HepG2 (cell line): ENCODE measurements around the gene MYH15. TPM values are rescaled to one million over a fixed set of nuclear protein-coding genes. Genes with fewer than 3 reads are reported as not detected.

ENCODE experiments used
- ATAC-seq: fragments of 200-7000 bp; cut with Tn5 transposase; 3 replicates; pipeline ENCODE4 v1.9.1; 2020; ENCODE audit warnings: mild to moderate bottlenecking, moderate library complexity
- BruUV-seq: library from RNA; stranded (reverse); fragments of 400-500 nt; replicated peaks from 2 replicates; lab custom pipeline; 2021; lab: Mats Ljungman, UMichigan
- CTCF ChIA-PET: fragments of 300-600 bp; formaldehyde crosslinking; extraction: SDS; loops from one replicate; lab custom pipeline; 2021; ENCODE audit warnings: low total read pairs, inconsistent platforms, low intra/inter-chr PET ratio; lab: Yijun Ruan, JAX
- POLR2A ChIA-PET: fragments of 350-600 bp; sonication (Branson Sonifier 250); formaldehyde crosslinking; loops from one replicate; lab custom pipeline; 2020; ENCODE audit warnings: antibody characterized with exemption, inconsistent platforms; lab: Yijun Ruan, JAX
- DNase-seq: peaks from one replicate; pipeline ENCODE4 v3.0.0-alpha.2; 2015; ENCODE audit warnings: low spot score
- FAIRE-seq: peaks from 3 replicates; lab custom pipeline; 2011; peaks lifted over from hg19 to GRCh38; lab: Jason Lieb, UNC
- H2AFZ ChIP-seq: one replicate; pipeline ENCODE4 v1.6.1; 2011; ENCODE audit warnings: low read length, inconsistent platforms
- H3K27ac ChIP-seq: fragments of 300-600 bp; 3 replicates; pipeline ENCODE4 v1.8.0; 2011; ENCODE audit warnings: mixed run types, mild to moderate bottlenecking, mixed read lengths, low read length, inconsistent platforms; ENCODE audit not compliant: insufficient read depth; ENCODE audit errors: extremely low read length
- H3K27me3 ChIP-seq, 2 experiments: fragments of 200-600 bp in 1 of 2; 2 replicates in 1 of 2; 3 replicates in 1 of 2; pipeline versions ENCODE4 v1.6.0 to v1.8.0; 2011; ENCODE audit warnings: low read length in 2 of 2, mild to moderate bottlenecking in 2 of 2, moderate library complexity in 2 of 2, inconsistent platforms in 1 of 2; ENCODE audit not compliant: insufficient read depth in 2 of 2, control insufficient read depth in 1 of 2
- H3K36me3 ChIP-seq, 2 experiments: fragments of 200-600 bp in 1 of 2; replicated peaks in 1 of 2; 2 replicates in 1 of 2; 3 replicates in 1 of 2; pipeline versions ENCODE4 v1.5.1 to v1.8.0; 2011; ENCODE audit warnings: low read length in 2 of 2, inconsistent platforms in 1 of 2; ENCODE audit not compliant: insufficient read depth in 2 of 2, control insufficient read depth in 1 of 2
- H3K4me1 ChIP-seq: 2 replicates; pipeline ENCODE4 v1.5.1; 2012; ENCODE audit warnings: low read length, inconsistent platforms; ENCODE audit not compliant: insufficient read depth
- H3K4me2 ChIP-seq: 2 replicates; pipeline ENCODE4 v1.6.0; 2011; ENCODE audit warnings: low read depth, low read length, inconsistent platforms
- H3K4me3 ChIP-seq, 3 experiments: fragments of 200-600 bp in 1 of 3; sonication (generic), shearing (Covaris generic) in 1 of 3; replicated peaks in 1 of 3; 2 replicates each; pipeline ENCODE4 v1.5.1; 2011 to 2016; ENCODE audit warnings: low read length in 3 of 3, inconsistent platforms in 2 of 3, low read depth in 2 of 3, mild to moderate bottlenecking in 2 of 3, control low read depth in 1 of 3, mixed read lengths in 1 of 3; ENCODE audit not compliant: insufficient read depth in 1 of 3
- H3K79me2 ChIP-seq: one replicate; pipeline ENCODE4 v1.6.1; 2011; ENCODE audit warnings: low read length, inconsistent platforms; ENCODE audit not compliant: insufficient read depth
- H3K9ac ChIP-seq: 2 replicates; pipeline ENCODE4 v1.6.0; 2011; ENCODE audit warnings: mild to moderate bottlenecking, low read depth, low read length, inconsistent platforms; ENCODE audit not compliant: insufficient read depth
- H3K9me3 ChIP-seq: 2 replicates; pipeline ENCODE4 v1.5.1; 2012; ENCODE audit warnings: mild to moderate bottlenecking, low read length
- H4K20me1 ChIP-seq: 2 replicates; pipeline ENCODE4 v1.6.0; 2011; ENCODE audit warnings: inconsistent platforms, mild to moderate bottlenecking, low read length, moderate library complexity; ENCODE audit not compliant: insufficient read depth
- ELF4 ChIP-seq: sonication (generic); formaldehyde crosslinking; IDR thresholded peaks from 2 replicates; pipeline ENCODE4 v1.5.0; 2020; ENCODE audit warnings: missing genetic modification reagents, mild to moderate bottlenecking, moderate library complexity, borderline replicate concordance
- IRF2 ChIP-seq: IDR thresholded peaks from 2 replicates; pipeline ENCODE4 v1.6.1; 2018; ENCODE audit warnings: missing genetic modification reagents, missing compliant biosample characterization
- KDM4B ChIP-seq: sonication (generic); formaldehyde crosslinking; IDR thresholded peaks from 2 replicates; pipeline ENCODE4 v1.4.0; 2020; ENCODE audit warnings: missing genetic modification reagents
- MLLT10 ChIP-seq: sonication (generic); formaldehyde crosslinking; IDR thresholded peaks from 2 replicates; pipeline ENCODE4 v1.4.0; 2020; ENCODE audit warnings: missing genetic modification reagents
- MYNN ChIP-seq: sonication (generic); formaldehyde crosslinking; IDR thresholded peaks from 2 replicates; pipeline ENCODE4 v1.4.0; 2020; ENCODE audit warnings: mild to moderate bottlenecking, low read depth, missing genetic modification reagents
- POLR2G ChIP-seq: fragments of 200-400 bp; formaldehyde crosslinking; IDR thresholded peaks from 2 replicates; pipeline ENCODE4 v1.6.1; 2018; ENCODE audit warnings: mild to moderate bottlenecking, low read depth, low read length, moderate library complexity
- REPIN1 ChIP-seq: sonication (generic); formaldehyde crosslinking; IDR thresholded peaks from 2 replicates; pipeline ENCODE4 v1.8.0; 2022; ENCODE audit warnings: missing genetic modification reagents, low read depth, mild to moderate bottlenecking, borderline replicate concordance
- ZNF430 ChIP-seq: sonication (generic); formaldehyde crosslinking; IDR thresholded peaks from 2 replicates; pipeline ENCODE4 v1.9.0; 2021; ENCODE audit warnings: mild to moderate bottlenecking, missing genetic modification reagents
- ZNF589 ChIP-seq: sonication (generic); formaldehyde crosslinking; conservative IDR thresholded peaks from 2 replicates; pipeline ENCODE4 v1.8.0; 2022; ENCODE audit warnings: mild to moderate bottlenecking, moderate library complexity, missing genetic modification reagents
- ZNF841 ChIP-seq: sonication (generic); formaldehyde crosslinking; IDR thresholded peaks from 2 replicates; pipeline ENCODE4 v1.8.1; 2023; ENCODE audit warnings: missing genetic modification reagents, borderline replicate concordance
- in situ Hi-C: cut with HindIII; loops from 2 replicates; pipeline ENCODE4 v1.10.0; 2017; ENCODE audit warnings: low pct_unique_long_range_greater_than_20kb; ENCODE audit not compliant: extremely low pct_ligation_motif_present
- intact Hi-C: fragments of 100-400 bp; cut with micrococcal nuclease; formaldehyde crosslinking; loops from one replicate; pipeline ENCODE4 v1.10.0; 2022; ENCODE audit not compliant: unreplicated experiment
- polyA plus RNA-seq, 8 experiments: library from polyadenylated mRNA; depleted of rRNA in 3 of 8; stranded (reverse) in 7 of 8; unstranded in 1 of 8; fragments of >200 nt; fragmentation: Illumina TruSeq in 4 of 8; extraction: Trizol in 4 of 8; gene quantifications; 2 replicates each; pipeline versions ENCODE4 v1.2.1 to v1.2.3, GENCODE V29; 2011 to 2016; ENCODE audit warnings: low read depth in 4 of 8, missing spikeins in 1 of 8, mixed read lengths in 1 of 8; ENCODE audit not compliant: insufficient read depth in 1 of 8
- total RNA-seq, 5 experiments: library from RNA; depleted of rRNA; stranded (reverse); fragments of >200 nt; fragmentation: Illumina TruSeq; extraction: Trizol; gene quantifications; 2 replicates each; pipeline ENCODE4 v1.2.3, GENCODE V29; 2016; ENCODE audit warnings: low read depth in 1 of 5
- TF ChIP-seq, protein P1 (sequence below): sonication (generic); formaldehyde crosslinking; IDR thresholded peaks from 2 replicates; pipeline ENCODE4 v1.4.0; 2020; ENCODE audit warnings: missing genetic modification reagents
- TF ChIP-seq, protein P2 (sequence below): sonication (generic); formaldehyde crosslinking; IDR thresholded peaks from 2 replicates; pipeline ENCODE4 v1.5.0; 2020; ENCODE audit warnings: missing genetic modification reagents

The MYH15 gene
- total and polyA plus RNA-seq, 2 of the 13 experiments (the other 11 are each of a cell fraction or from before 2014, with no cell fraction given), result 0.03 to 0.09 TPM

DNA sequence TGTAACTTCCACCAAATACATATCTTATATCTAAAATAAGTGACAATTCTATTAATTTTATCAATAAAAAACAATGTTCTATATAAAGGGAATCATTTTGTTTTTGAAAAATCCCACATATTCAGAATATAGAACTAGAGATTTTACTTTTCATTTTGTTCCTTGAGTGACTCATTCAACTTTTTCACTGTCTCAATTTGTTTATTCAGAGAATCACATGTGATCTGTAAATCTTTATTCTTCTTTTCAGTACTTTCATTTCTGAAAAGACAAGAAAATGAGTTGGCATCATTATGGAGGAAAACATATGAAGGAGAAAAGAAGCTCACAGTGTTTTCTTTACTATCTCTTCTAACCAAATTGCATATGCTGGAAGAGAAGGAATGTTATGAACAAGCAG is 43.8 kb upstream of the MYH15 start:
- Histone ChIP-seq H3K27me3 (no peaks in the 10 kb centered on the region), H3K9me3 (no peaks in the 10 kb centered on the region), H3K27ac (no peak overlapping the region), H2AFZ (no peak overlapping the region), H3K9ac (no peak overlapping the region), H3K4me2 (no peak overlapping the region), H3K79me2 (no peaks in the 10 kb centered on the region), H4K20me1 (no peaks in the 10 kb centered on the region), H3K4me3 (no peak overlapping the region), H3K4me1 (peaks cover 14% of the 10 kb centered on the region), H3K36me3 (peaks cover 0 to 18% of the 10 kb centered on the region in 2 experiments; a peak in 2 of 5 replicates)
- in situ Hi-C loops, result loop anchor here (5.0 kb wide), 1 partner anchor 62 kb away; no protein-coding TSS in a partner anchor
- no TSS peak for BruUV-seq
- intact Hi-C loops, result no loop called here
- FAIRE-seq, result no peak
- ATAC-seq, result no peak
- CTCF ChIA-PET, result interaction anchor here (5.4 kb wide), 1 partner anchor 63 kb away, joined by 47 read pairs; no protein-coding TSS in a partner anchor
- no peak for DNase-seq
- TF ChIP-seq MYNN (CRISPR knock-in tag), result no peak
- no peak for TF ChIP-seq POLR2G
- TF ChIP-seq, protein P1, sequence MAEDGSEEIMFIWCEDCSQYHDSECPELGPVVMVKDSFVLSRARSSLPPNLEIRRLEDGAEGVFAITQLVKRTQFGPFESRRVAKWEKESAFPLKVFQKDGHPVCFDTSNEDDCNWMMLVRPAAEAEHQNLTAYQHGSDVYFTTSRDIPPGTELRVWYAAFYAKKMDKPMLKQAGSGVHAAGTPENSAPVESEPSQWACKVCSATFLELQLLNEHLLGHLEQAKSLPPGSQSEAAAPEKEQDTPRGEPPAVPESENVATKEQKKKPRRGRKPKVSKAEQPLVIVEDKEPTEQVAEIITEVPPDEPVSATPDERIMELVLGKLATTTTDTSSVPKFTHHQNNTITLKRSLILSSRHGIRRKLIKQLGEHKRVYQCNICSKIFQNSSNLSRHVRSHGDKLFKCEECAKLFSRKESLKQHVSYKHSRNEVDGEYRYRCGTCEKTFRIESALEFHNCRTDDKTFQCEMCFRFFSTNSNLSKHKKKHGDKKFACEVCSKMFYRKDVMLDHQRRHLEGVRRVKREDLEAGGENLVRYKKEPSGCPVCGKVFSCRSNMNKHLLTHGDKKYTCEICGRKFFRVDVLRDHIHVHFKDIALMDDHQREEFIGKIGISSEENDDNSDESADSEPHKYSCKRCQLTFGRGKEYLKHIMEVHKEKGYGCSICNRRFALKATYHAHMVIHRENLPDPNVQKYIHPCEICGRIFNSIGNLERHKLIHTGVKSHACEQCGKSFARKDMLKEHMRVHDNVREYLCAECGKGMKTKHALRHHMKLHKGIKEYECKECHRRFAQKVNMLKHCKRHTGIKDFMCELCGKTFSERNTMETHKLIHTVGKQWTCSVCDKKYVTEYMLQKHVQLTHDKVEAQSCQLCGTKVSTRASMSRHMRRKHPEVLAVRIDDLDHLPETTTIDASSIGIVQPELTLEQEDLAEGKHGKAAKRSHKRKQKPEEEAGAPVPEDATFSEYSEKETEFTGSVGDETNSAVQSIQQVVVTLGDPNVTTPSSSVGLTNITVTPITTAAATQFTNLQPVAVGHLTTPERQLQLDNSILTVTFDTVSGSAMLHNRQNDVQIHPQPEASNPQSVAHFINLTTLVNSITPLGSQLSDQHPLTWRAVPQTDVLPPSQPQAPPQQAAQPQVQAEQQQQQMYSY, result no peak
- TF ChIP-seq REPIN1 (CRISPR knock-in tag), result no peak
- no peak for TF ChIP-seq IRF2 (CRISPR knock-in tag)
- no peak for TF ChIP-seq ZNF841 (CRISPR knock-in tag)
- no peak for TF ChIP-seq MLLT10 (CRISPR knock-in tag)
- TF ChIP-seq, protein P2, sequence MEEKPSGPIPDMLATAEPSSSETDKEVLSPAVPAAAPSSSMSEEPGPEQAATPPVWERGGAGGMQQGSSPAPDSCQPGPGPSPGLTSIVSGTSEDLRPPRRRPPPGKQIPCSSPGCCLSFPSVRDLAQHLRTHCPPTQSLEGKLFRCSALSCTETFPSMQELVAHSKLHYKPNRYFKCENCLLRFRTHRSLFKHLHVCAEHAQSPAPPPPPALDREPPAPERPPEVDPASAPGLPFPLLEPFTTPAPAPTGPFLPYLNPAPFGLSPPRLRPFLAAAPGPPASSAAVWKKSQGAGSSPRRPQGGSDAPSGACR (CRISPR knock-in tag), result no peak
- TF ChIP-seq ELF4 (CRISPR knock-in tag), result no peak
- TF ChIP-seq ZNF589, result no peak
- TF ChIP-seq ZNF430 (CRISPR knock-in tag), result no peak
- TF ChIP-seq KDM4B (CRISPR knock-in tag), result no peak
- POLR2A ChIA-PET, result no interaction called here
